ENCODE measurements around the gene UTS2B. TPM values are rescaled to one million over a fixed set of nuclear protein-coding genes. Genes with fewer than 3 reads are reported as not detected.

Gene UTS2B
- total and polyA plus RNA-seq, 9 of the 15 experiments (the other 6 are each of a cell fraction or from before 2014, with no cell fraction given), result 0.06 TPM; not detected in 8

DNA sequence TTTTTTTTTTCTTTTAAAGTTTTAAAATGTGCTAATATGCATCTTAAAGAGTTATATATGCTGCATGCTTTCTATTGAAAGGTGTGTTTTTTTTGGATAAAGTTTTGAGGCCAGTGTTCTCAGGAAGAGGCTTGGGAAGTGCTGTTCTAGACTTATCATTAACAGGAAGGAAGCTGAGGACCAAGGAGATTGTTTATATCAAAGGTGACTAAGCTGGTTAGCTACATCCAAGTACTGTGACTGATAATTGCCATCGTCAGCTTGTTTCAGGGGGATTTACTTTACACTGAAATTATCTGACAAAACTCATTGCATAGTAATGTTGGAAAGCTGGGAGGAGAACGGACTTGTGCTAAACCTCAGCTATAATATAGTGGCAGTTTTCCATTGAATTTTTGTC, 36.3 kb upstream of the UTS2B start (continued):
- TF ChIP-seq, protein P1, sequence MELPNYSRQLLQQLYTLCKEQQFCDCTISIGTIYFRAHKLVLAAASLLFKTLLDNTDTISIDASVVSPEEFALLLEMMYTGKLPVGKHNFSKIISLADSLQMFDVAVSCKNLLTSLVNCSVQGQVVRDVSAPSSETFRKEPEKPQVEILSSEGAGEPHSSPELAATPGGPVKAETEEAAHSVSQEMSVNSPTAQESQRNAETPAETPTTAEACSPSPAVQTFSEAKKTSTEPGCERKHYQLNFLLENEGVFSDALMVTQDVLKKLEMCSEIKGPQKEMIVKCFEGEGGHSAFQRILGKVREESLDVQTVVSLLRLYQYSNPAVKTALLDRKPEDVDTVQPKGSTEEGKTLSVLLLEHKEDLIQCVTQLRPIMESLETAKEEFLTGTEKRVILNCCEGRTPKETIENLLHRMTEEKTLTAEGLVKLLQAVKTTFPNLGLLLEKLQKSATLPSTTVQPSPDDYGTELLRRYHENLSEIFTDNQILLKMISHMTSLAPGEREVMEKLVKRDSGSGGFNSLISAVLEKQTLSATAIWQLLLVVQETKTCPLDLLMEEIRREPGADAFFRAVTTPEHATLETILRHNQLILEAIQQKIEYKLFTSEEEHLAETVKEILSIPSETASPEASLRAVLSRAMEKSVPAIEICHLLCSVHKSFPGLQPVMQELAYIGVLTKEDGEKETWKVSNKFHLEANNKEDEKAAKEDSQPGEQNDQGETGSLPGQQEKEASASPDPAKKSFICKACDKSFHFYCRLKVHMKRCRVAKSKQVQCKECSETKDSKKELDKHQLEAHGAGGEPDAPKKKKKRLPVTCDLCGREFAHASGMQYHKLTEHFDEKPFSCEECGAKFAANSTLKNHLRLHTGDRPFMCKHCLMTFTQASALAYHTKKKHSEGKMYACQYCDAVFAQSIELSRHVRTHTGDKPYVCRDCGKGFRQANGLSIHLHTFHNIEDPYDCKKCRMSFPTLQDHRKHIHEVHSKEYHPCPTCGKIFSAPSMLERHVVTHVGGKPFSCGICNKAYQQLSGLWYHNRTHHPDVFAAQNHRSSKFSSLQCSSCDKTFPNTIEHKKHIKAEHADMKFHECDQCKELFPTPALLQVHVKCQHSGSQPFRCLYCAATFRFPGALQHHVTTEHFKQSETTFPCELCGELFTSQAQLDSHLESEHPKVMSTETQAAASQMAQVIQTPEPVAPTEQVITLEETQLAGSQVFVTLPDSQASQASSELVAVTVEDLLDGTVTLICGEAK (IDR thresholded peaks at IDR 0.05), result peak; percentile 71
- TF ChIP-seq, protein P1 (CRISPR knock-in tag; IDR thresholded peaks at IDR 0.05), result no peak
- TF ChIP-seq TSHZ1 (CRISPR knock-in tag; IDR thresholded peaks at IDR 0.05) (no peak), ARID1B (IDR thresholded peaks at IDR 0.05) (peak; percentile 15; the same call in 1 of the 2 replicates), NCOR1 (IDR thresholded peaks at IDR 0.05) (no peak), ETV1 (tag; conservative IDR thresholded peaks at IDR 0.05; ENCODE audit: low read depth) (no peak), C11orf30 (IDR thresholded peaks at IDR 0.05; ENCODE audit: low read depth) (peak; percentile 88), ZNF408 (CRISPR knock-in tag; IDR thresholded peaks at IDR 0.05; ENCODE audit: low read depth) (no peak), SETDB1 (IDR thresholded peaks at IDR 0.05; ENCODE audit: low read length) (no peak), TAL1 (IDR thresholded peaks at IDR 0.05) (no peak), TFAM (CRISPR knock-in tag; conservative IDR thresholded peaks at IDR 0.05) (no peak), ZNF217 (CRISPR knock-in tag; IDR thresholded peaks at IDR 0.05) (no peak), ZNF146 (CRISPR knock-in tag; IDR thresholded peaks at IDR 0.05; ENCODE audit: unreplicated experiment) (no peak)
- TF ChIP-seq, protein P2, sequence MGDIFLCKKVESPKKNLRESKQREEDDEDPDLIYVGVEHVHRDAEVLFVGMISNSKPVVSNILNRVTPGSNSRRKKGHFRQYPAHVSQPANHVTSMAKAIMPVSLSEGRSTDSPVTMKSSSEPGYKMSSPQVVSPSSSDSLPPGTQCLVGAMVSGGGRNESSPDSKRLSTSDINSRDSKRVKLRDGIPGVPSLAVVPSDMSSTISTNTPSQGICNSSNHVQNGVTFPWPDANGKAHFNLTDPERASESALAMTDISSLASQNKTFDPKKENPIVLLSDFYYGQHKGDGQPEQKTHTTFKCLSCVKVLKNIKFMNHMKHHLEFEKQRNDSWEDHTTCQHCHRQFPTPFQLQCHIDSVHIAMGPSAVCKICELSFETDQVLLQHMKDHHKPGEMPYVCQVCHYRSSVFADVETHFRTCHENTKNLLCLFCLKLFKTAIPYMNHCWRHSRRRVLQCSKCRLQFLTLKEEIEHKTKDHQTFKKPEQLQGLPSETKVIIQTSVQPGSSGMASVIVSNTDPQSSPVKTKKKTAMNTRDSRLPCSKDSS (IDR thresholded peaks at IDR 0.05; ENCODE audit: low read depth, partially characterized antibody), result no peak
- TF ChIP-seq, protein P3, sequence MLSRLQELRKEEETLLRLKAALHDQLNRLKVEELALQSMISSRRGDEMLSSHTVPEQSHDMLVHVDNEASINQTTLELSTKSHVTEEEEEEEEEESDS (CRISPR knock-in tag; IDR thresholded peaks at IDR 0.05), result no peak

Data from K562 (cell line).